SU-DHL-6 (cell line): Measurements from ENCODE around the gene UNC119B.

Source experiments
- EZH2phosphoT487 ChIP-seq: fragments of 200-600 bp; sonication (generic), shearing (Covaris generic); conservative IDR thresholded peaks from 2 replicates; pipeline ENCODE4 v1.6.1; 2018; ENCODE audit warnings: mild to moderate bottlenecking, antibody characterized with exemption, low read length, moderate library complexity, mixed read lengths
- TF ChIP-seq, protein P1 (sequence below): fragments of 200-600 bp; sonication (generic); IDR thresholded peaks from one replicate; pipeline ENCODE4 v1.5.1; 2017; ENCODE audit warnings: antibody characterized with exemption, mild to moderate bottlenecking, low read length, moderate library complexity; ENCODE audit not compliant: insufficient read depth, poor library complexity, severe bottlenecking

DNA sequence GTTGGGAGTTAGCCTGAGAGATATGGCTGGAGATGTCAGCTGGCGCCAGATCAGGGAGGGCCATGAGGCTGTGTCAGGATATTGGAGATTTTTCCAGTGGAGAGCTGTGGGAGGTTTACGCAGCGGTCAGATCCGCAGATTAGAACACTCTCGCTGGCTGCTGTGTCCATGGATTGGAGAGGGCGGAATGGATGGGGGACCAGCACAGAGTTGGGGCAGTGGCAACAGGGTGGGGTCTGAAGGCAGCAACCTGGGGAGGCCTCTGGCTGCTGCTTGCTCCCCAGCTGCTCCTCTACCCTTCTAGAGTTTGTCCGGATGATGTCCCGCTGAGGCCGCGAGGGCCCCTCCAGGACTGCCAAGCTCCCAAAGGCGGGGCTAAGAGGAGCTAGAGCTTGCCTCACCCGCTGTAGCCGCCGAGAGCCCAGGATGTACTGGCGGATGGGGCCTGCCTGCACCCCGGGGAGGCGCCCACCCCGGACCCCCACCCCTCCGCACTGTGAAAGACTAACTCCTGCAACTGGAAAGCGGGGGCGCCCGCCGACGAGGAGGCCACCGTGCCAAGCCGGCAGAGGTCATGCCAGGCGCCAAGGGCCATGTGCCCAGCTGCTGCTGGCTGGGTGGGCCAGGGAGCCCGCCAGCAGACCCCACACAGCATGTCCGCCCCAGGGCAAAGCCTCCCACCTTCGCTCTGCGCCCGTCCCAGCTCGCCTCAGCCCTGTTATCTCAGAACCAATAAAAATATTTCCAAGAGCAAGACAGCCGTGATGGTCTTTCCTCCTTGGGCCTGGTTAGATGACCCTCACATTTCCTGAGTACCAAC lies 43.5 kb upstream of the UNC119B start:
- TF ChIP-seq, protein P1, sequence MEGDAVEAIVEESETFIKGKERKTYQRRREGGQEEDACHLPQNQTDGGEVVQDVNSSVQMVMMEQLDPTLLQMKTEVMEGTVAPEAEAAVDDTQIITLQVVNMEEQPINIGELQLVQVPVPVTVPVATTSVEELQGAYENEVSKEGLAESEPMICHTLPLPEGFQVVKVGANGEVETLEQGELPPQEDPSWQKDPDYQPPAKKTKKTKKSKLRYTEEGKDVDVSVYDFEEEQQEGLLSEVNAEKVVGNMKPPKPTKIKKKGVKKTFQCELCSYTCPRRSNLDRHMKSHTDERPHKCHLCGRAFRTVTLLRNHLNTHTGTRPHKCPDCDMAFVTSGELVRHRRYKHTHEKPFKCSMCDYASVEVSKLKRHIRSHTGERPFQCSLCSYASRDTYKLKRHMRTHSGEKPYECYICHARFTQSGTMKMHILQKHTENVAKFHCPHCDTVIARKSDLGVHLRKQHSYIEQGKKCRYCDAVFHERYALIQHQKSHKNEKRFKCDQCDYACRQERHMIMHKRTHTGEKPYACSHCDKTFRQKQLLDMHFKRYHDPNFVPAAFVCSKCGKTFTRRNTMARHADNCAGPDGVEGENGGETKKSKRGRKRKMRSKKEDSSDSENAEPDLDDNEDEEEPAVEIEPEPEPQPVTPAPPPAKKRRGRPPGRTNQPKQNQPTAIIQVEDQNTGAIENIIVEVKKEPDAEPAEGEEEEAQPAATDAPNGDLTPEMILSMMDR: no peak
- no peak for TF ChIP-seq EZH2phosphoT487
